ENCODE results near the gene COL4A4. TPM values are rescaled to one million over a fixed set of nuclear protein-coding genes. Genes with fewer than 3 reads are reported as not detected.

The COL4A4 gene
- total RNA-seq, 6 experiments from 2014 or later, result 0.02 to 0.11 (median 0.03) TPM; not detected in 3

GRCh38 chr2:227160164-227160563 lies 3.8 kb downstream of the COL4A4 start:
- no peak for DNase-seq
- Mint-ChIP-seq H3K4me1 (ENCODE audit: low read depth) (peaks cover 11% of the 10 kb centered on the region), H3K27ac (no peak overlapping the region), H3K27me3 (ENCODE audit: insufficient read depth) (peaks cover 15% of the 10 kb centered on the region), H3K9me3 (no peaks in the 10 kb centered on the region), H3K4me3 (no peak overlapping the region), H3K36me3 (ENCODE audit: low read depth) (no peaks in the 10 kb centered on the region)
- no peak for TF ChIP-seq CTCF (IDR thresholded peaks at IDR 0.05)

- peaks cover 24% of the 10 kb centered on the region for H3K4me1 Mint-ChIP-seq (ENCODE audit: low read depth)
- H3K27ac Mint-ChIP-seq, result no peak overlapping the region
- peaks cover 11% of the 10 kb centered on the region; the same call in 1 of the 2 replicates for H3K27me3 Mint-ChIP-seq (ENCODE audit: insufficient read depth)
- H3K9me3 Mint-ChIP-seq, result no peaks in the 10 kb centered on the region
- no peaks in the 10 kb centered on the region for H3K36me3 Mint-ChIP-seq (ENCODE audit: low read depth)
- peak overlapping the region; percentile 2; the same call in 1 of the 2 replicates for H3K4me3 Mint-ChIP-seq
- peak; percentile 20; the same call in 1 of the 2 replicates for TF ChIP-seq CTCF (IDR thresholded peaks at IDR 0.05)
- peak; percentile 3 for DNase-seq
Observed at GRCh38 chr2:227154986-227155774, 8.8 kb downstream of the COL4A4 start.

GRCh38 chr2:227153758-227154486 lies 10.1 kb downstream of the COL4A4 start:
- no peak for DNase-seq
- peaks cover 6% of the 10 kb centered on the region; the same call in 1 of the 2 replicates for H3K27me3 Mint-ChIP-seq (ENCODE audit: insufficient read depth)
- H3K4me1 Mint-ChIP-seq (ENCODE audit: low read depth), result peaks cover 24% of the 10 kb centered on the region
- H3K9me3 Mint-ChIP-seq, result no peaks in the 10 kb centered on the region
- H3K36me3 Mint-ChIP-seq (ENCODE audit: low read depth), result no peaks in the 10 kb centered on the region
- TF ChIP-seq CTCF (IDR thresholded peaks at IDR 0.05), result no peak
- no peak overlapping the region for H3K4me3 Mint-ChIP-seq
- no peak overlapping the region for H3K27ac Mint-ChIP-seq

GRCh38 chr2:227153307-227153706 lies 10.7 kb downstream of the COL4A4 start:
- no peak for TF ChIP-seq CTCF (IDR thresholded peaks at IDR 0.05)
- no peak overlapping the region for H3K27ac Mint-ChIP-seq
- no peak for DNase-seq
- no peaks in the 10 kb centered on the region for H3K9me3 Mint-ChIP-seq
- H3K27me3 Mint-ChIP-seq (ENCODE audit: insufficient read depth), result peaks cover 6% of the 10 kb centered on the region; the same call in 1 of the 2 replicates
- H3K4me3 Mint-ChIP-seq, result no peak overlapping the region
- no peaks in the 10 kb centered on the region for H3K36me3 Mint-ChIP-seq (ENCODE audit: low read depth)
- peaks cover 24% of the 10 kb centered on the region for H3K4me1 Mint-ChIP-seq (ENCODE audit: low read depth)

GRCh38 chr2:227152093-227152766 lies 11.8 kb downstream of the COL4A4 start:
- Mint-ChIP-seq H3K27me3 (ENCODE audit: insufficient read depth) (peaks cover 6% of the 10 kb centered on the region; the same call in 1 of the 2 replicates), H3K4me1 (ENCODE audit: low read depth) (peaks cover 26% of the 10 kb centered on the region), H3K4me3 (no peak overlapping the region), H3K36me3 (ENCODE audit: low read depth) (no peaks in the 10 kb centered on the region), H3K9me3 (no peaks in the 10 kb centered on the region), H3K27ac (no peak overlapping the region)
- no peak for TF ChIP-seq CTCF (IDR thresholded peaks at IDR 0.05)
- DNase-seq, result no peak

Data from HFFc6 (cell line).